H1 (cell line): ENCODE data around the gene CCDC74A. TPM values are rescaled to one million over a fixed set of nuclear protein-coding genes. Genes with fewer than 3 reads are reported as not detected.
"Not testable (repeated sequence)": the region's sequence is repeated elsewhere in the genome, so short reads cannot be mapped to it uniquely, and the experiment has no call there.

Source experiments
- CTCF ChIA-PET: fragments of 300-600 bp; sonication (Branson Sonifier 250); formaldehyde crosslinking; loops from one replicate; lab custom pipeline; 2021; ENCODE audit not compliant: partially characterized antibody; lab: Charles Lee
- POLR2A ChIA-PET: fragments of 300-600 bp; sonication (Branson Sonifier 250); formaldehyde crosslinking; loops from one replicate; lab custom pipeline; 2021; ENCODE audit warnings: inconsistent platforms; ENCODE audit not compliant: partially characterized antibody; lab: Charles Lee
- DNase-seq, 2 experiments: peaks; one replicate each; pipeline versions ENCODE4 v3.0.0 to v3.0.0-alpha.2; 2010 to 2022; ENCODE audit warnings: low spot score in 2 of 2, low read depth in 1 of 2, mixed read lengths in 1 of 2
- FAIRE-seq: peaks from 2 replicates; lab custom pipeline; 2011; peaks lifted over from hg19 to GRCh38; lab: Jason Lieb, UNC
- H2AFZ ChIP-seq: 2 replicates; pipeline ENCODE4 v1.8.1; 2012; ENCODE audit warnings: low read length, inconsistent platforms
- H2AK5ac ChIP-seq: 2 replicates; pipeline ENCODE4 v1.6.1; 2013; ENCODE audit warnings: low read depth, low read length
- H2BK120ac ChIP-seq: replicated peaks from 2 replicates; pipeline ENCODE3; 2013; ENCODE audit warnings: low read depth, low read length, inconsistent platforms
- H2BK12ac ChIP-seq: 2 replicates; pipeline ENCODE4 v1.6.1; 2013; ENCODE audit warnings: low read depth, low read length
- H2BK15ac ChIP-seq: 2 replicates; pipeline ENCODE4 v1.6.1; 2013; ENCODE audit warnings: low read length
- H2BK20ac ChIP-seq: 2 replicates; pipeline ENCODE4 v1.6.1; 2013; ENCODE audit warnings: low read length
- H2BK5ac ChIP-seq: 2 replicates; pipeline ENCODE4 v1.6.1; 2013; ENCODE audit warnings: low read depth, low read length
- H3K14ac ChIP-seq: 2 replicates; pipeline ENCODE4 v1.6.1; 2013; ENCODE audit warnings: inconsistent platforms; ENCODE audit not compliant: insufficient read length
- H3K18ac ChIP-seq: 2 replicates; pipeline ENCODE4 v1.6.1; 2013; ENCODE audit warnings: low read length; ENCODE audit errors: extremely low read depth
- H3K23ac ChIP-seq: 2 replicates; pipeline ENCODE4 v1.6.1; 2013; ENCODE audit warnings: inconsistent platforms; ENCODE audit not compliant: insufficient read length
- H3K23me2 ChIP-seq: 2 replicates; pipeline ENCODE4 v1.6.1; 2013; ENCODE audit warnings: low read depth, low read length
- H3K27ac ChIP-seq: 2 replicates; pipeline ENCODE4 v1.6.1; 2011; ENCODE audit warnings: low read depth, low read length, inconsistent platforms
- H3K27me3 ChIP-seq, 4 experiments: replicated peaks in 1 of 4; 1 replicate in 1 of 4; 2 replicates in 3 of 4; pipeline versions ENCODE4 v1.6.1 to v1.8.1; 2011 to 2013; ENCODE audit warnings: low read length in 3 of 4, mild to moderate bottlenecking in 3 of 4, inconsistent platforms in 2 of 4, mixed read lengths in 2 of 4, moderate library complexity in 1 of 4; ENCODE audit not compliant: control insufficient read depth in 3 of 4, insufficient read depth in 3 of 4; ENCODE audit errors: extremely low read depth in 1 of 4
- H3K36me3 ChIP-seq, 4 experiments: 2 replicates each; pipeline versions ENCODE4 v1.6.1 to v1.8.1; 2011 to 2013; ENCODE audit warnings: mild to moderate bottlenecking in 4 of 4, low read length in 3 of 4, moderate library complexity in 2 of 4, control low read depth in 1 of 4, inconsistent platforms in 1 of 4; ENCODE audit not compliant: insufficient read depth in 4 of 4, control insufficient read depth in 2 of 4
- H3K4ac ChIP-seq: replicated peaks from 2 replicates; pipeline ENCODE3; 2013; ENCODE audit warnings: low read length, low read depth, mixed read lengths, inconsistent platforms; ENCODE audit not compliant: insufficient read length
- H3K4me1 ChIP-seq, 4 experiments: replicated peaks in 1 of 4; 1 replicate in 1 of 4; 2 replicates in 3 of 4; pipeline versions ENCODE4 v1.6.1 to v1.8.1; 2011 to 2013; ENCODE audit warnings: low read length in 3 of 4, inconsistent platforms in 2 of 4, mixed read lengths in 1 of 4; ENCODE audit not compliant: insufficient read depth in 4 of 4, control insufficient read depth in 3 of 4
- H3K4me2 ChIP-seq, 2 experiments: 2 replicates each; pipeline versions ENCODE4 v1.6.1 to v1.8.1; 2011 to 2013; ENCODE audit warnings: low read depth in 2 of 2, low read length in 2 of 2, control low read depth in 1 of 2, inconsistent platforms in 1 of 2, mild to moderate bottlenecking in 1 of 2; ENCODE audit not compliant: insufficient read depth in 1 of 2
- H3K4me3 ChIP-seq, 4 experiments: fragments of 200-600, 300-600 bp in 1 of 4; sonication (generic), shearing (Covaris generic), sonication (Bioruptor Twin) in 1 of 4; 2 replicates each; pipeline versions ENCODE4 v1.5.1 to v1.8.1; 2011 to 2016; ENCODE audit warnings: low read length in 4 of 4, low read depth in 3 of 4, control low read depth in 2 of 4, inconsistent platforms in 2 of 4, mild to moderate bottlenecking in 2 of 4, mixed read lengths in 1 of 4, moderate library complexity in 1 of 4; ENCODE audit not compliant: insufficient read depth in 2 of 4; ENCODE audit errors: extremely low read depth in 1 of 4
- H3K56ac ChIP-seq: replicated peaks from 2 replicates; pipeline ENCODE3; 2013; ENCODE audit warnings: low read depth, mild to moderate bottlenecking, mixed read lengths, low read length, inconsistent platforms; ENCODE audit not compliant: insufficient read length
- H3K79me1 ChIP-seq: 2 replicates; pipeline ENCODE4 v1.6.1; 2013; ENCODE audit warnings: low read depth, low read length, control low read depth
- H3K79me2 ChIP-seq, 2 experiments: 2 replicates each; pipeline versions ENCODE4 v1.6.1 to v1.8.1; 2012 to 2013; ENCODE audit warnings: low read length in 2 of 2, mild to moderate bottlenecking in 2 of 2, inconsistent platforms in 1 of 2; ENCODE audit not compliant: insufficient read depth in 2 of 2, control insufficient read depth in 1 of 2
- H3K9ac ChIP-seq, 4 experiments: replicated peaks in 1 of 4; 1 replicate in 1 of 4; 2 replicates in 3 of 4; pipeline versions ENCODE4 v1.6.1 to v1.8.1; 2011 to 2013; ENCODE audit warnings: low read depth in 3 of 4, low read length in 3 of 4, control low read depth in 2 of 4, mild to moderate bottlenecking in 2 of 4, moderate library complexity in 2 of 4, inconsistent platforms in 1 of 4; ENCODE audit errors: extremely low read depth in 1 of 4
- H3K9me3 ChIP-seq, 2 experiments: 2 replicates each; pipeline versions ENCODE4 v1.6.1 to v1.8.1; 2012 to 2013; ENCODE audit warnings: mild to moderate bottlenecking in 2 of 2, moderate library complexity in 2 of 2, control low read depth in 1 of 2, inconsistent platforms in 1 of 2, low read depth in 1 of 2, low read length in 1 of 2, mixed read lengths in 1 of 2; ENCODE audit not compliant: insufficient read depth in 2 of 2
- H4K20me1 ChIP-seq, 2 experiments: replicated peaks in 1 of 2; 2 replicates each; pipeline versions ENCODE3 to v1.8.1; 2011 to 2013; ENCODE audit warnings: inconsistent platforms in 2 of 2, low read length in 2 of 2, mild to moderate bottlenecking in 1 of 2; ENCODE audit not compliant: insufficient read depth in 2 of 2, control insufficient read depth in 1 of 2
- H4K5ac ChIP-seq: 2 replicates; pipeline ENCODE4 v1.6.1; 2013; ENCODE audit warnings: low read length, low read depth, mixed read lengths, inconsistent platforms; ENCODE audit not compliant: insufficient read length
- H4K8ac ChIP-seq: 2 replicates; pipeline ENCODE4 v1.8.0; 2013; ENCODE audit warnings: mild to moderate bottlenecking, moderate library complexity, low read length, inconsistent platforms; ENCODE audit not compliant: insufficient read depth; ENCODE audit errors: extremely low read depth
- H4K91ac ChIP-seq: replicated peaks from 2 replicates; pipeline ENCODE3; 2013; ENCODE audit warnings: low read length, mixed read lengths, inconsistent platforms; ENCODE audit not compliant: insufficient read length
- WGBS, 2 experiments: shearing (Covaris generic) in 1 of 2; methylation state at CpG; one replicate each; pipeline versions ENCODE4 v1.1.6 to v1.1.7; 2013 to 2015; ENCODE audit warnings: low lambda C conversion rate in 2 of 2, mixed read lengths in 2 of 2, inconsistent platforms in 1 of 2, low coverage in 1 of 2, missing lambda C conversion rate in 1 of 2; ENCODE audit not compliant: insufficient replicate concordance in 2 of 2, insufficient coverage in 1 of 2, insufficient read length in 1 of 2; ENCODE audit errors: extremely low coverage in 1 of 2, missing lambda C conversion rate in 1 of 2; 5-methylcytosine and 5-hydroxymethylcytosine counted together
- polyA plus RNA-seq, 7 experiments: library from polyadenylated mRNA; depleted of rRNA in 3 of 7; stranded (reverse) in 5 of 7; unstranded in 2 of 7; fragments of >200 nt in 5 of 7; fragments of 200-250 nt in 2 of 7; gene quantifications; 1 replicate in 5 of 7; 2 replicates in 1 of 7; 4 replicates in 1 of 7; pipeline versions ENCODE4 v1.2.1 to v1.2.3, GENCODE V29; 2011 to 2013; ENCODE audit warnings: missing spikeins in 2 of 7, mixed read lengths in 2 of 7
- total RNA-seq: library from RNA; stranded (reverse); fragmentation: NEBNext Ultra II Directional; extraction: Animal tissue kit (Norgen Biotek cat#: 25700); gene quantifications from 2 replicates; pipeline ENCODE4 v1.2.1, GENCODE V29; 2021

Gene CCDC74A
- total and polyA plus RNA-seq, 2 of the 8 experiments (the other 6 are each of a cell fraction or from before 2014, with no cell fraction given) = 18.1 to 21.0 TPM

DNA sequence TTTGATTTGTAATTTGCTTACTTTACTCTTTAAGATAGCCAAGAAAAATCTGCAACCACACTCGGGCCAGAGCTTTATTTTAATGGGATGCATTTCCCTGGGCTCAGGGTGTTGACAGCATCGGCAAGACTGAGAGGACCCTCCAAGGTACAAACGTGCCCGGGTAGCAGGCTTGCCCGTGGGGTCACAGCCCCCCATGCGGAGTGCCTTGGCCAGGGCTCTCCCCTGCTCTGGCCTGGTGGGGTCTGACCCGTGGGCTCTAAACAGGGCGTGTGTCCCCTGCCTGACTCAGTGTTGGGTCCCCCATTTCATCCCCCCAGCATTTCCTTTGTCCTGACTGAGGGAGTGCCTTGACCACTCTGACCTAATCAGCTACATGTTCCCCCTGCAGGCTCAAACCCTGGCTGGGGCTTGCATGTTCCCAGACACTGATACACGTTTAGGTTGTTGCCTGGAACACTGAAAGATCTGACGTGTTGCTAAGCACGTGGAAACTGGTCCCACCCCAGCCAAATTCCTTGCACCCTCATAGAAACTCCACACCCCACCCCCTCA, 42.7 kb upstream of the CCDC74A start:
- H3K23ac ChIP-seq, H2AK5ac ChIP-seq, H3K79me1 ChIP-seq, H3K4ac ChIP-seq, H3K4me1 ChIP-seq, H4K20me1 ChIP-seq, H3K9me3 ChIP-seq, H3K36me3 ChIP-seq, POLR2A ChIA-PET, H3K4me2 ChIP-seq, H2BK20ac ChIP-seq, H3K56ac ChIP-seq, H4K91ac ChIP-seq, H3K9ac ChIP-seq, H2BK12ac ChIP-seq, H3K23me2 ChIP-seq, H3K79me2 ChIP-seq, H2AFZ ChIP-seq, DNase-seq, H4K8ac ChIP-seq, FAIRE-seq, H4K5ac ChIP-seq, H3K14ac ChIP-seq, H2BK5ac ChIP-seq, H3K27ac ChIP-seq, H2BK120ac ChIP-seq, H3K27me3 ChIP-seq, H3K4me3 ChIP-seq, H2BK15ac ChIP-seq, H3K18ac ChIP-seq: not testable (repeated sequence)
- WGBS, 2 experiments = 87% methylated on average over 11 of the region's 11 CpGs; no CpG with 5 or more reads in 1 of the 2 experiments
- CTCF ChIA-PET = interaction anchor here (1.7 kb wide), 1 partner anchor 14 kb away, joined by 3 read pairs; no protein-coding TSS in a partner anchor
